ENCODE measurements around the gene GLUL. TPM values are rescaled to one million over a fixed set of nuclear protein-coding genes. Genes with fewer than 3 reads are reported as not detected.

GLUL gene
- total RNA-seq, 2 experiments from 2014 or later, result 227 to 228 TPM

Other genes starting within 250 kb of the GLUL start
- gene TEDDM1, start 8.9 kb upstream of the GLUL start, total RNA-seq, result not detected
- not detected for gene RGSL1, start 58.4 kb upstream of the GLUL start, total RNA-seq
- gene RNASEL, start 197.5 kb upstream of the GLUL start, total RNA-seq, result 1 to 10 TPM; 8.4 to 8.8 TPM
- 1 to 10 TPM; 6.4 to 6.9 TPM for gene RGS16, start 212.6 kb upstream of the GLUL start, total RNA-seq

All from activated CD4-positive, alpha-beta memory T cell treated with anti-CD3 and anti-CD28 coated beads, Interleukin-2, amount 10 ng/mL, durations not matched to agents 7 days and 5 days (primary cell).